HepG2 (cell line): ENCODE data around the gene RPS6KB2. TPM values are rescaled to one million over a fixed set of nuclear protein-coding genes. Genes with fewer than 3 reads are reported as not detected.

Experiments
- CBFB ChIP-seq: sonication (generic); formaldehyde crosslinking; IDR thresholded peaks from 2 replicates; pipeline ENCODE4 v1.4.0; 2020; ENCODE audit warnings: missing genetic modification reagents
- CCAR2 ChIP-seq: fragments of 200-400 bp; formaldehyde crosslinking; optimal IDR thresholded peaks from 2 replicates; pipeline ENCODE3; 2018; ENCODE audit warnings: low read depth, mild to moderate bottlenecking, low read length, moderate library complexity
- DNMT1 ChIP-seq: sonication (generic); formaldehyde crosslinking; IDR thresholded peaks from 2 replicates; pipeline ENCODE4 v1.5.1; 2020; ENCODE audit warnings: mild to moderate bottlenecking, missing genetic modification reagents
- ELF4 ChIP-seq: sonication (generic); formaldehyde crosslinking; IDR thresholded peaks from 2 replicates; pipeline ENCODE4 v1.5.0; 2020; ENCODE audit warnings: missing genetic modification reagents, mild to moderate bottlenecking, moderate library complexity, borderline replicate concordance
- GATA4 ChIP-seq: sonication (generic); IDR thresholded peaks from 2 replicates; pipeline ENCODE4 v1.6.1; 2016; ENCODE audit warnings: antibody characterized with exemption, low read depth, borderline replicate concordance
- HOXA5 ChIP-seq: sonication (generic); formaldehyde crosslinking; IDR thresholded peaks from 2 replicates; pipeline ENCODE4 v1.4.0; 2020; ENCODE audit warnings: missing genetic modification reagents
- KLF9 ChIP-seq: IDR thresholded peaks from 2 replicates; pipeline ENCODE4 v1.6.1; 2016; ENCODE audit warnings: low read depth
- MXD4 ChIP-seq: IDR thresholded peaks from 2 replicates; pipeline ENCODE4 v1.6.1; 2016; ENCODE audit warnings: mild to moderate bottlenecking, missing biosample characterization, missing genetic modification reagents
- NFIC ChIP-seq: IDR thresholded peaks from 2 replicates; pipeline ENCODE4 v1.6.1; 2012; ENCODE audit warnings: mild to moderate bottlenecking, low read length, inconsistent platforms
- RAD51 ChIP-seq: fragments of 450-650 bp; IDR thresholded peaks from 2 replicates; pipeline ENCODE4 v1.6.1; 2016; ENCODE audit warnings: borderline replicate concordance
- REPIN1 ChIP-seq: sonication (generic); formaldehyde crosslinking; IDR thresholded peaks from 2 replicates; pipeline ENCODE4 v1.8.0; 2022; ENCODE audit warnings: missing genetic modification reagents, low read depth, mild to moderate bottlenecking, borderline replicate concordance
- SAP130 ChIP-seq: IDR thresholded peaks from 2 replicates; pipeline ENCODE4 v1.6.1; 2016; ENCODE audit warnings: low read depth
- SP140L ChIP-seq: sonication (generic); formaldehyde crosslinking; IDR thresholded peaks from 2 replicates; pipeline ENCODE4 v1.4.0; 2020; ENCODE audit warnings: missing genetic modification reagents, borderline replicate concordance
- STAG1 ChIP-seq: sonication (generic); formaldehyde crosslinking; IDR thresholded peaks from 2 replicates; pipeline ENCODE4 v1.4.0; 2020; ENCODE audit warnings: missing genetic modification reagents
- ZFX ChIP-seq: sonication (generic); formaldehyde crosslinking; IDR thresholded peaks from 2 replicates; pipeline ENCODE4 v1.4.0; 2020; ENCODE audit warnings: mild to moderate bottlenecking, low read depth, missing genetic modification reagents, moderate library complexity
- ZNF24 ChIP-seq: fragments of 450-650 bp; IDR thresholded peaks from 2 replicates; pipeline ENCODE4 v1.6.1; 2017; ENCODE audit warnings: antibody characterized with exemption, mild to moderate bottlenecking
- ZNF274 ChIP-seq: sonication (generic); formaldehyde crosslinking; IDR thresholded peaks from 2 replicates; pipeline ENCODE4 v1.5.1; 2020; ENCODE audit warnings: mild to moderate bottlenecking, missing genetic modification reagents
- ZNF367 ChIP-seq: sonication (generic); formaldehyde crosslinking; IDR thresholded peaks from 2 replicates; pipeline ENCODE4 v1.4.0; 2020; ENCODE audit warnings: missing genetic modification reagents, borderline replicate concordance
- ZNF383 ChIP-seq: sonication (generic); formaldehyde crosslinking; IDR thresholded peaks from 2 replicates; pipeline ENCODE4 v1.4.0; 2020; ENCODE audit warnings: missing genetic modification reagents, mild to moderate bottlenecking, borderline replicate concordance
- ZNF451 ChIP-seq: sonication (generic); formaldehyde crosslinking; IDR thresholded peaks from 2 replicates; pipeline ENCODE4 v1.5.0; 2020; ENCODE audit warnings: mild to moderate bottlenecking, missing genetic modification reagents
- ZNF558 ChIP-seq: sonication (generic); formaldehyde crosslinking; IDR thresholded peaks from 2 replicates; pipeline ENCODE4 v1.9.0; 2022; ENCODE audit warnings: mild to moderate bottlenecking, missing genetic modification reagents, borderline replicate concordance
- ZNF781 ChIP-seq: sonication (generic); formaldehyde crosslinking; IDR thresholded peaks from 2 replicates; pipeline ENCODE4 v1.5.1; 2020; ENCODE audit warnings: borderline replicate concordance, mild to moderate bottlenecking, missing genetic modification reagents; ENCODE audit errors: not compliant biosample characterization
- ZSCAN25 ChIP-seq: sonication (generic); formaldehyde crosslinking; IDR thresholded peaks from 2 replicates; pipeline ENCODE4 v1.8.0; 2022; ENCODE audit warnings: mild to moderate bottlenecking, missing genetic modification reagents
- polyA plus RNA-seq, 8 experiments: library from polyadenylated mRNA; depleted of rRNA in 3 of 8; stranded (reverse) in 7 of 8; unstranded in 1 of 8; fragments of >200 nt; fragmentation: Illumina TruSeq in 4 of 8; extraction: Trizol in 4 of 8; gene quantifications; 2 replicates each; pipeline versions ENCODE4 v1.2.1 to v1.2.3, GENCODE V29; 2011 to 2016; ENCODE audit warnings: low read depth in 4 of 8, missing spikeins in 1 of 8, mixed read lengths in 1 of 8; ENCODE audit not compliant: insufficient read depth in 1 of 8
- total RNA-seq, 5 experiments: library from RNA; depleted of rRNA; stranded (reverse); fragments of >200 nt; fragmentation: Illumina TruSeq; extraction: Trizol; gene quantifications; 2 replicates each; pipeline ENCODE4 v1.2.3, GENCODE V29; 2016; ENCODE audit warnings: low read depth in 1 of 5
- TF ChIP-seq, protein P1 (sequence below): sonication (generic); formaldehyde crosslinking; IDR thresholded peaks from 2 replicates; pipeline ENCODE4 v1.4.0; 2020; ENCODE audit warnings: missing genetic modification reagents
- TF ChIP-seq, protein P2 (sequence below): sonication (generic); formaldehyde crosslinking; IDR thresholded peaks from 2 replicates; pipeline ENCODE4 v1.4.0; 2020; ENCODE audit warnings: mild to moderate bottlenecking, missing genetic modification reagents
- TF ChIP-seq, protein P3 (sequence below): sonication (generic); formaldehyde crosslinking; IDR thresholded peaks from 2 replicates; pipeline ENCODE4 v1.4.0; 2020; ENCODE audit warnings: missing genetic modification reagents

RPS6KB2 gene
- total and polyA plus RNA-seq, 2 of the 13 experiments (the other 11 are each of a cell fraction or from before 2014, with no cell fraction given): 52.9 to 54.8 TPM

DNA sequence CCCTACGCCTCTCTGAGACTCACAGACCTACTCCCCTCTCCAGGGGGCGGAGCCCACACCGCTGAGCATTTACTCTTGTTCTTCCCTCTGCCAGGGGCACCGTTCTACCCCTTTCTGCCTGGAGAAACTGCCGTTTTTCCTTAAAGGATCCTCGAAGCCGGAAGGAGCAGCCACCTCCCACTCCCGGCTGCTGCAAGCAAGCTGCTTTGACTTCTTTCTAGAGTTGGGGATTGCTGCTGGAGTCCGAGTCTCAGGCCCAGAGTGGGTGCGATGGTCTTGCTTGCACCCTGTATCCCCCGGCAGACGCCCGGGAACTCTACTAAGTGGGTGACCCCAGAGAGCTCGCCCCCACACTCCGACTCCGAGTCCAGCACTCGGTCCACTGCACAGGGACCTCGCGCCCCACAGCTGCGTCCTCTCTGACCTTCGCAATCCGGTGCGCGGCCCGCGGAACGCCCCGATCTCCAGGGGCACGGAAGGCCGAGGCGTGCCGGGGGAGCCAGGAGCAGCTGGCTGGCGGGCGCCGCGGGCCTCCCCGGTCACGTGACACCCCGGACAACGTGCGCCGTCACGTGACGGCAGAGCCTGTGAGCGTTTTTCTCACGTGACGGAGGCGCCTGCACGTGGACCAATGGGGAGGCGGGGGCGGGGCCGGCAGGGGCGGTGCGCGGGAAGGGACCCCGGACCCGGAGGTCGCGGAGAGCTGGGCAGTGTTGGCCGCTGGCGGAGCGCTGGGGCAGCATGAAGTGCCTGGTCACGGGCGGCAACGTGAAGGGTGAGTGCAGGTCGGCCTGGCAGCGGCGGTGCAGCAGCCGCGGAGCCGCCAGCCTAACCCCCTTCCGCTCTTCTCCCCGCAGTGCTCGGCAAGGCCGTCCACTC lies 36.8 kb upstream of the RPS6KB2 start, which contains the start of gene RAD9A (continued):
- TF ChIP-seq, protein P1, sequence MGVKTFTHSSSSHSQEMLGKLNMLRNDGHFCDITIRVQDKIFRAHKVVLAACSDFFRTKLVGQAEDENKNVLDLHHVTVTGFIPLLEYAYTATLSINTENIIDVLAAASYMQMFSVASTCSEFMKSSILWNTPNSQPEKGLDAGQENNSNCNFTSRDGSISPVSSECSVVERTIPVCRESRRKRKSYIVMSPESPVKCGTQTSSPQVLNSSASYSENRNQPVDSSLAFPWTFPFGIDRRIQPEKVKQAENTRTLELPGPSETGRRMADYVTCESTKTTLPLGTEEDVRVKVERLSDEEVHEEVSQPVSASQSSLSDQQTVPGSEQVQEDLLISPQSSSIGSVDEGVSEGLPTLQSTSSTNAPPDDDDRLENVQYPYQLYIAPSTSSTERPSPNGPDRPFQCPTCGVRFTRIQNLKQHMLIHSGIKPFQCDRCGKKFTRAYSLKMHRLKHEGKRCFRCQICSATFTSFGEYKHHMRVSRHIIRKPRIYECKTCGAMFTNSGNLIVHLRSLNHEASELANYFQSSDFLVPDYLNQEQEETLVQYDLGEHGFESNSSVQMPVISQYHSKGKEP: peak; percentile 45; the same call in 1 of the 2 replicates
- no peak for TF ChIP-seq ZNF383 (CRISPR knock-in tag)
- no peak for TF ChIP-seq STAG1 (CRISPR knock-in tag)
- peak; percentile 87; the same call in 1 of the 2 replicates for TF ChIP-seq CBFB (CRISPR knock-in tag)
- peak; percentile 89 for TF ChIP-seq MXD4 (CRISPR knock-in tag)
- TF ChIP-seq ZNF24: no peak
- TF ChIP-seq, protein P2, sequence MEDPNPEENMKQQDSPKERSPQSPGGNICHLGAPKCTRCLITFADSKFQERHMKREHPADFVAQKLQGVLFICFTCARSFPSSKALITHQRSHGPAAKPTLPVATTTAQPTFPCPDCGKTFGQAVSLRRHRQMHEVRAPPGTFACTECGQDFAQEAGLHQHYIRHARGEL: peak; percentile 55; the same call in 1 of the 2 replicates
- peak; percentile 98 for TF ChIP-seq ZFX (CRISPR knock-in tag)
- TF ChIP-seq ZNF274 (CRISPR knock-in tag): peak; percentile 91
- TF ChIP-seq RAD51: peak; percentile 100
- no peak for TF ChIP-seq GATA4
- peak; percentile 65; the same call in 1 of the 2 replicates for TF ChIP-seq ZNF451 (CRISPR knock-in tag)
- TF ChIP-seq ZSCAN25 (CRISPR knock-in tag): peak; percentile 66
- TF ChIP-seq CCAR2: no peak
- TF ChIP-seq REPIN1 (CRISPR knock-in tag): peak; percentile 83
- TF ChIP-seq ZNF367 (CRISPR knock-in tag): no peak
- 0 out of 2 replicates have a peak, but pooled peaks have one; percentile 53 for TF ChIP-seq NFIC
- TF ChIP-seq SP140L (CRISPR knock-in tag): no peak
- peak; percentile 90; the same call in 1 of the 2 replicates for TF ChIP-seq KLF9 (CRISPR knock-in tag)
- no peak for TF ChIP-seq ZNF781
- no peak for TF ChIP-seq ZNF558
- TF ChIP-seq, protein P3, sequence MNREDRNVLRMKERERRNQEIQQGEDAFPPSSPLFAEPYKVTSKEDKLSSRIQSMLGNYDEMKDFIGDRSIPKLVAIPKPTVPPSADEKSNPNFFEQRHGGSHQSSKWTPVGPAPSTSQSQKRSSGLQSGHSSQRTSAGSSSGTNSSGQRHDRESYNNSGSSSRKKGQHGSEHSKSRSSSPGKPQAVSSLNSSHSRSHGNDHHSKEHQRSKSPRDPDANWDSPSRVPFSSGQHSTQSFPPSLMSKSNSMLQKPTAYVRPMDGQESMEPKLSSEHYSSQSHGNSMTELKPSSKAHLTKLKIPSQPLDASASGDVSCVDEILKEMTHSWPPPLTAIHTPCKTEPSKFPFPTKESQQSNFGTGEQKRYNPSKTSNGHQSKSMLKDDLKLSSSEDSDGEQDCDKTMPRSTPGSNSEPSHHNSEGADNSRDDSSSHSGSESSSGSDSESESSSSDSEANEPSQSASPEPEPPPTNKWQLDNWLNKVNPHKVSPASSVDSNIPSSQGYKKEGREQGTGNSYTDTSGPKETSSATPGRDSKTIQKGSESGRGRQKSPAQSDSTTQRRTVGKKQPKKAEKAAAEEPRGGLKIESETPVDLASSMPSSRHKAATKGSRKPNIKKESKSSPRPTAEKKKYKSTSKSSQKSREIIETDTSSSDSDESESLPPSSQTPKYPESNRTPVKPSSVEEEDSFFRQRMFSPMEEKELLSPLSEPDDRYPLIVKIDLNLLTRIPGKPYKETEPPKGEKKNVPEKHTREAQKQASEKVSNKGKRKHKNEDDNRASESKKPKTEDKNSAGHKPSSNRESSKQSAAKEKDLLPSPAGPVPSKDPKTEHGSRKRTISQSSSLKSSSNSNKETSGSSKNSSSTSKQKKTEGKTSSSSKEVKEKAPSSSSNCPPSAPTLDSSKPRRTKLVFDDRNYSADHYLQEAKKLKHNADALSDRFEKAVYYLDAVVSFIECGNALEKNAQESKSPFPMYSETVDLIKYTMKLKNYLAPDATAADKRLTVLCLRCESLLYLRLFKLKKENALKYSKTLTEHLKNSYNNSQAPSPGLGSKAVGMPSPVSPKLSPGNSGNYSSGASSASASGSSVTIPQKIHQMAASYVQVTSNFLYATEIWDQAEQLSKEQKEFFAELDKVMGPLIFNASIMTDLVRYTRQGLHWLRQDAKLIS: no peak
- TF ChIP-seq HOXA5 (CRISPR knock-in tag): peak; percentile 74; the same call in 1 of the 2 replicates
- TF ChIP-seq DNMT1 (CRISPR knock-in tag): no peak
- TF ChIP-seq ELF4 (CRISPR knock-in tag): no peak
- TF ChIP-seq SAP130 (CRISPR knock-in tag): peak; percentile 99
